Epithelial cell of proximal tubule (primary cell): ENCODE results near the gene UPK1B. TPM values are rescaled to one million over a fixed set of nuclear protein-coding genes. Genes with fewer than 3 reads are reported as not detected.
A peak's percentile ranks its signal among the peaks of the same experiment; 100 is the strongest.
"Not testable (repeated sequence)": the region's sequence is repeated elsewhere in the genome, so short reads cannot be mapped to it uniquely, and the experiment has no call there.

Experiments
- DNase-seq: peaks from one replicate; pipeline ENCODE4 v3.0.0-alpha.2; 2011; ENCODE audit warnings: low read depth
- H3K4me3 ChIP-seq: 2 replicates; pipeline ENCODE4 v1.5.1; 2011; ENCODE audit warnings: low read depth, mild to moderate bottlenecking, low read length
- total RNA-seq: library from RNA; depleted of rRNA; stranded (reverse); fragments of >200 nt; gene quantifications from 2 replicates; pipeline ENCODE4 v1.2.3, GENCODE V29; 2015
- TF ChIP-seq, protein P1 (sequence below): conservative IDR thresholded peaks from 2 replicates; pipeline ENCODE4 v1.5.1; 2012; ENCODE audit warnings: low read depth, mild to moderate bottlenecking, low read length

The UPK1B gene
- total RNA-seq, 1 donor from 2014 or later, result 56.4 TPM

DNA sequence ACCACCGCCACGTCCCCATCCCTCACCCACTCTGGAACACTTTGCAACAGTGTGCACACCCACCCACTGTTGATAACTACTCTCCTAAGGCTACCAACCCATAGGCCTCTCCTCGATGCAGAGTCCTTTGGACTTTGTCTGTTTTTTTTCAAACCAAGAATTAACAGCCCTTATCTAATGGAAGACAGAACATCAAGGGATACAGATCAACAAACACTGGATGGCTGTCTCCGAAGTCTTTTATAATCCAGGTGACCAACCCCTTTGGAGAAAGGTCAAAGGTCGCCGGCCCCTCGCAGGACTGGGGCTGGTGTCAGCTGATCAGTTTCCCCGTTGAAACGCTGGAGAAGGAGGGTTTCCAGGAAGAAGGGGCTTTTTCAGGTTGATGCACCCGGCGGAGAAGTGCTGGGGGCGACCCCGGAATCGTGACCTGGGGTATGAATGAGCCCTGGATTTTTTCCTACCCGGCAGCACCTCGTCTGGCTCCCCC is 66.7 kb downstream of the UPK1B start:
- H3K4me3 ChIP-seq, result peak overlapping the region; percentile 60
- TF ChIP-seq, protein P1, sequence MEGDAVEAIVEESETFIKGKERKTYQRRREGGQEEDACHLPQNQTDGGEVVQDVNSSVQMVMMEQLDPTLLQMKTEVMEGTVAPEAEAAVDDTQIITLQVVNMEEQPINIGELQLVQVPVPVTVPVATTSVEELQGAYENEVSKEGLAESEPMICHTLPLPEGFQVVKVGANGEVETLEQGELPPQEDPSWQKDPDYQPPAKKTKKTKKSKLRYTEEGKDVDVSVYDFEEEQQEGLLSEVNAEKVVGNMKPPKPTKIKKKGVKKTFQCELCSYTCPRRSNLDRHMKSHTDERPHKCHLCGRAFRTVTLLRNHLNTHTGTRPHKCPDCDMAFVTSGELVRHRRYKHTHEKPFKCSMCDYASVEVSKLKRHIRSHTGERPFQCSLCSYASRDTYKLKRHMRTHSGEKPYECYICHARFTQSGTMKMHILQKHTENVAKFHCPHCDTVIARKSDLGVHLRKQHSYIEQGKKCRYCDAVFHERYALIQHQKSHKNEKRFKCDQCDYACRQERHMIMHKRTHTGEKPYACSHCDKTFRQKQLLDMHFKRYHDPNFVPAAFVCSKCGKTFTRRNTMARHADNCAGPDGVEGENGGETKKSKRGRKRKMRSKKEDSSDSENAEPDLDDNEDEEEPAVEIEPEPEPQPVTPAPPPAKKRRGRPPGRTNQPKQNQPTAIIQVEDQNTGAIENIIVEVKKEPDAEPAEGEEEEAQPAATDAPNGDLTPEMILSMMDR, result no peak
- DNase-seq, result no peak

DNA sequence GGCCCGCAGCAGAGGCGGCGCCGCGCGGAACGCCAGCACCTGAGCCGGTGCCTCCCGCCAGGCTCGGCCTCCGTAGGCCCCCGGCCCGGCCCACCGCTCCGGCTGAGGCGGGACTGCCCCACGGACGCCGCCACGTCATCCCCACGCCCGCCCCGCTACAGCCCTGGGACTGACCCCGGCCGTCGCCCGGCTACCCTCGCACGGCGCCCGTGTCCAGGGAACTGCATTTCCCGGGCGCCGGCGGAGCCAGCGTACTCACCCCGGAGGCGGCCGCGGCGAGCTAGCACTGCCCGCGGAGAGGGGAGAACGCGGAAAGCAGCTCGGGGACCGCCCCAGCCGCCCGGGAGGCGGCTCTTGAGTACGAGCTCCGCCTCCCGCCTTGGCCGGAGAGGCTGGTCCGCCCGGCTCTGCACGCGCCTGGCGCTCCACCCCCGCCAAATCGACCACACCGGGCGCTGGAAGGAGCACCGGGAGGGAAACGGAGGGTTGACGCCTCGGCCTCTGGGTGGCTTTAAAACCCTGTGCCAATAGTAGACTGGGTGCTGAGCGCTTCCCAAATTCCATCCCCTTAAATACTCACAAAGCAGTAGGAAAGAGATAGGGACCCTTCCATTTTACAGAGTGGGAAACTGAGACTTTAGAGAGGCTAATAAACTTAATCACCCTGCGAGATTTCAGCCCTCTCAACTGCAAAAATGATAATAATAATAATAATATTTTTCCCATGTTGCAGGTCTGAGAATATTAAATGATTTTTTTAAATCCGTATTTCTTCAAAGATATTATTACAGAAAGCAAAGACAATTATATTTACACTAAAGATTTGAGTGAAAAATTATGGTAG is 67.4 kb downstream of the UPK1B start, which contains the start of gene B4GALT4:
Gene B4GALT4 (minus strand): TSS at position 288 of the 844 bp plus-strand sequence. CDS start 10,779 bp downstream, outside the sequence.
- TF ChIP-seq, protein P1, result no peak
- DNase-seq, result no peak
- peak within 1 kb of the TSS; percentile 60 for H3K4me3 ChIP-seq

DNA sequence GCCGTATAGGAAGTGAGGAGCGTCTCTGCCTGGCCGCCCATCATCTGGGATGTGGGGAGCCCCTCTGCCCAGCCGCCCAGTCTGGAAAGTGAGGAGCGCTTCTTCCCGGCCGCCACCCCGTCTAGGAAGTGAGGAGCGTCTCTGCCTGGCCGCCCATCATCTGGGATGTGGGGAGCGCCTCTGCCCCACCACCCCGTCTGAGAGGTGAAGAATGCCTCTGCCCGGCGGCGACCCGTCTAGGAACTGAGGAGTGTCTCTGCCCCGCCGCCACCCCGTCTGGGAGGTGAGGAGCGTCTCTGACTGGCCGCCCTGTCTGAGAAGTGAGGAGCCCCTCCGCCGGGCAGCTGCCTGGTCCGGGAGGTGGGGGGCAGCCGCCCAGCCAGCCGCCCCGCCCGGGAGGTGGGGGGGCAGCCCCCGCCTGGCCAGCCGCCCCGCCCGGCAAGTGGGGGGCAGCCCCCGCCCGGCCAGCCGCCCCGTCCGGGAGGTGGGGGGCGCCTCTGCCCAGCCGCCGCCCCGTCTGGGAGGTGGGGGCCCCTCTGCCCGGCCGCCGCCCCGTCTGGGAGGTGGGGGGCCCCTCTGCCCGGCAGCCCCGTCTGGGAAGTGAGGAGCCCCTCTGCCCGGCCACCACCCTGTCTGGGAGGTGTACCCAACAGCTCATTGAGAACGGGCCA is 69.1 kb downstream of the UPK1B start:
- not testable (repeated sequence) for H3K4me3 ChIP-seq, DNase-seq

DNA sequence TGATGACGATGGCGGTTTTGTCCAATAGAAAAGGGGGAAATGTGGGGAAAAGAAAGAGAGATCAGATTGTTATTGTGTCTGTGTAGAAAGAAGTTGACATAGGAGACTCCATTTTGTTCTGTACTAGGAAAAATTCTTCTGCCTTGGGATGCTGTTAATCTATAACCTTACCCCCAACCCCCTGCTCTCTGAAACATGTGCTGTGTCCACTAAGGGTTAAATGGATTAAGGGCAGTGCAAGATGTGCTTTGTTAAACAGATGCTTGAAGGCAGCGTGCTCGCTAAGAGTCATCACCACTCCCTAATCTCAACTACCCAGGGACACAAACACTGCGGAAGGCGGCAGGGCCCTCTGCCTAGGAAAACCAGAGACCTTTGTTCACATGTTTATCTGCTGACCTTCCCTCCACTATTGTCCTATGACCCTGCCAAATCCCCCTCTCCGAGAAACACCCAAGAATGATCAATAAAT is 69.7 kb downstream of the UPK1B start:
- DNase-seq, H3K4me3 ChIP-seq: not testable (repeated sequence)

DNA sequence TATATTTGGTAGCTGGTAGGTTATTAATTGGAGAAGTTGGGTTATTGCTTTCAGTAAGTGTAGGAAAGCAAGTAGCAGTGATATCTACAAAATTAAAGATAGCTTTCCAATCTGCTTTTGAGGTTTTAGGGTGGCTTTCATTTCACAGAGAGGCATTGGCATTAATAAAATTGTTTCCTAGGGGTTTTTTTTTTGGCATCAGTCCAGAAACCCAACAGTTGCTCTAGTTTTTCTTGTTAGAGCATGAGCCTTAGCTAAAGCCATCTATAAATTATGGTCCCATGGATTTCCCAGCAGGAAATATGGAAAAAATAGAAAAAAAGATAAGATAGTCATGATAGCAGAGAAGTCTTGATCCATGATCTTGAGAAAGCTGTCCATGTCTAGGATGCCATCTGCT is 70.3 kb downstream of the UPK1B start:
- TF ChIP-seq, protein P1, result no peak
- no peak overlapping the region for H3K4me3 ChIP-seq
- DNase-seq, result no peak

DNA sequence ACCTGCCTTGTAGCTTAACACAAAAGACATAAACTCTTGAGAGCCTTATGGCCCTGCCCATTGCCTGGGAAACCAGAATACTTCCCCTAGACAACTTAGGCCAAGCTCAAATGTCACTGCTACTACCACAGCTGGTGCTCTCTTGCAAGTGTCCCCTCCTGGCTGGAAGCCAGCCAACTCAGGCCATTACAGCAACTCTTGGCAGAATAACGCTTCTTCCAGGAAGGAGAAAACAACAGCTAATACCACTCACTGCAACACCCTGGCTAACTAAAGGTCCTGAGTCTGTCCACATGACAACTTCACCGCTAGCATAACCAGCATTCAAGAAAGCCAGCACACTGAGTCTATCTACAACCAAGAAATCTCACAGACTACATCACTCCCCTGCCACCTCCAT is 72.4 kb downstream of the UPK1B start:
- TF ChIP-seq, protein P1, result no peak
- no peak for DNase-seq
- no peak overlapping the region for H3K4me3 ChIP-seq

Other genes starting within 250 kb of the UPK1B start
- 0.07 TPM in 1 of 2 replicates, not detected in the other for gene IGSF11, start 138.8 kb upstream of the UPK1B start, total RNA-seq
- gene TEX55, start 27.4 kb upstream of the UPK1B start, total RNA-seq, result 0.06 TPM in 1 of 2 replicates, not detected in the other
- 17.9 and 21.9 TPM in 2 replicates for gene B4GALT4, start 67.3 kb downstream of the UPK1B start, total RNA-seq
- gene ARHGAP31, start 120.8 kb downstream of the UPK1B start, total RNA-seq, result 3.8 and 5.1 TPM in 2 replicates